BLaER1 treated with 17β-estradiol and CSF1 and Interleukin-3, amounts not matched to agents 10 nM and 100 nM (cell line): Measurements from ENCODE around the gene ADORA1.

Experiments
- H3K27ac ChIP-seq, 11 experiments: shearing (Covaris generic); formaldehyde crosslinking; 2 replicates each; pipeline ENCODE4 v1.8.1; 2022
- H3K27me3 ChIP-seq, 11 experiments: shearing (Covaris generic); formaldehyde crosslinking; 2 replicates each; pipeline ENCODE4 v1.8.1; 2022
- H3K36me3 ChIP-seq, 11 experiments: shearing (Covaris generic); formaldehyde crosslinking; 2 replicates each; pipeline ENCODE4 v1.8.1; 2022
- H3K4me1 ChIP-seq, 10 experiments: shearing (Covaris generic); formaldehyde crosslinking; 2 replicates each; pipeline ENCODE4 v1.8.1; 2022
- H3K4me2 ChIP-seq, 11 experiments: shearing (Covaris generic); formaldehyde crosslinking; 2 replicates each; pipeline ENCODE4 v1.8.1; 2022
- H3K4me3 ChIP-seq, 10 experiments: shearing (Covaris generic); formaldehyde crosslinking; 2 replicates each; pipeline ENCODE4 v1.8.1; 2022
- H3K9ac ChIP-seq, 11 experiments: shearing (Covaris generic); formaldehyde crosslinking; 2 replicates each; pipeline ENCODE4 v1.8.1; 2022
- H3K9me3 ChIP-seq, 11 experiments: shearing (Covaris generic); formaldehyde crosslinking; replicated peaks in 1 of 11; 2 replicates each; pipeline ENCODE4 v1.8.1; 2022
- H4K20me1 ChIP-seq, 11 experiments: shearing (Covaris generic); formaldehyde crosslinking; 2 replicates each; pipeline ENCODE4 v1.8.1; 2022
- Cebpa-rat ChIP-seq, 11 experiments: shearing (Covaris generic); IDR thresholded peaks; 2 replicates each; pipeline ENCODE4 v1.8.1; 2022

Gene ADORA1

GRCh38 chr1:203183828-203184227 lies 56.3 kb downstream of the ADORA1 start:
- H3K27me3 ChIP-seq, result peaks cover 0 to 6% (median 0%) of the 10 kb centered on the region in 11 experiments; a peak in 1 of 22 replicates
- no peak overlapping the region for H3K9ac ChIP-seq
- no peaks in the 10 kb centered on the region for H3K9me3 ChIP-seq
- no peak overlapping the region for H3K27ac ChIP-seq
- H3K36me3 ChIP-seq, result no peaks in the 10 kb centered on the region
- peaks cover 63 to 77% (median 69%) of the 10 kb centered on the region in 10 experiments for H3K4me1 ChIP-seq
- no peak overlapping the region for H3K4me2 ChIP-seq
- H4K20me1 ChIP-seq, result no peaks in the 10 kb centered on the region
- no peak overlapping the region for H3K4me3 ChIP-seq
- no peak for TF ChIP-seq Cebpa-rat (IDR thresholded peaks at IDR 0.05)

GRCh38 chr1:203184467-203184866 lies 56.9 kb downstream of the ADORA1 start:
- no peak for TF ChIP-seq Cebpa-rat (IDR thresholded peaks at IDR 0.05)
- Histone ChIP-seq H3K9me3 (no peaks in the 10 kb centered on the region), H3K4me2 (peak overlapping the region in 2 of 11 experiments; percentile 44 to 79; a peak in 3 of 22 replicates), H3K4me3 (no peak overlapping the region), H3K4me1 (peaks cover 57 to 73% (median 63%) of the 10 kb centered on the region in 10 experiments), H3K27me3 (peaks cover 0 to 4% (median 0%) of the 10 kb centered on the region in 11 experiments; a peak in 1 of 22 replicates), H4K20me1 (no peaks in the 10 kb centered on the region), H3K27ac (no peak overlapping the region), H3K9ac (no peak overlapping the region), H3K36me3 (no peaks in the 10 kb centered on the region)

DNA sequence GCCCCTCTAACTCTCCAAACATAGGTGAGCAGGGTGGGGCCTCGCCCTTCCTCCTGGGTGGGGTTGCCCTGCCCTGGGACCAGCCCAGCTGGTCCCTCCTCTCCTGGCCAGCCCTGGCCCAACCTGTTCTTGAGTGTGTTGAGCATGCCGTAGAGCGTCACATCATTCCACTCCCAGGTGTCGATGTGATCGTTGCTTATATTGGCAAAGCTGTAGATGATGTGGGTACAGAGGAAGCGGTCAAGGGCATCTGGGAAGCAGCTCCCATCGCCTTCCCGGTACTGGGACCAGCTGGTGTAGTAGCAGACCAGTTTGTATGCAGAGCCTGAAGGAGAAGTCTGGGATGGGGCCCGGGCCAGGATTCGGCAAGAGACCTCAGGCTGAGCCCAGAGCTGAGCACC lies 57.5 kb downstream of the ADORA1 start:
- H3K36me3 ChIP-seq, result no peaks in the 10 kb centered on the region
- H3K4me1 ChIP-seq, result peaks cover 52 to 74% (median 58%) of the 10 kb centered on the region in 10 experiments
- TF ChIP-seq Cebpa-rat (IDR thresholded peaks at IDR 0.05), result no peak
- peak overlapping the region in 9 of 11 experiments; percentile 21 to 86 (median 40); a peak in 11 of 22 replicates for H3K4me2 ChIP-seq
- H3K4me3 ChIP-seq, result no peak overlapping the region; a peak in 1 of 20 replicates
- H3K27ac ChIP-seq, result no peak overlapping the region
- no peaks in the 10 kb centered on the region for H3K27me3 ChIP-seq
- H3K9ac ChIP-seq, result no peak overlapping the region
- H4K20me1 ChIP-seq, result no peaks in the 10 kb centered on the region
- no peaks in the 10 kb centered on the region for H3K9me3 ChIP-seq

DNA sequence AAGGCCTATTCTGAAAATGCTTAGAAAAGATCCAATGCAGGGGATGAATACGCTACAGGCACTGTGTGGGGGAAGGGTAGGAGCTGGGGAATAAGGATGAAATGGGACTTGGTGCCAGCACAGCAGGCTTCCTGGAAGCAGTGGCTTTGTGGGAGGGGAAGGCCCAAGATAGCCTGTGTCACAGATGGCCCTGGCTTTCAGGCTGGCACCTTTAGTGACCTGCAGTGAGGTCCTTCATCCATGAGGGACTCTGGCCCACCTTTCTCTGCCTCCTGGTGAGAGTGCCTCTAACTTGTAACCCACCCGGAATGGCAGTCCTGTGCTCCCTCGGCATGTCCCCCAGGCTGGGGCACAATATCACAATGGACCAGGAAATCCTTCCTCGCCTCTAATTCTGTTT lies 58.1 kb downstream of the ADORA1 start:
- Histone ChIP-seq H4K20me1 (no peaks in the 10 kb centered on the region), H3K4me2 (peak overlapping the region in 9 of 11 experiments; percentile 21 to 86 (median 40); a peak in 14 of 22 replicates), H3K4me3 (no peak overlapping the region; a peak in 1 of 20 replicates), H3K9ac (no peak overlapping the region), H3K9me3 (no peaks in the 10 kb centered on the region), H3K36me3 (no peaks in the 10 kb centered on the region), H3K4me1 (peaks cover 46 to 75% (median 54%) of the 10 kb centered on the region in 10 experiments), H3K27ac (no peak overlapping the region), H3K27me3 (no peaks in the 10 kb centered on the region)
- TF ChIP-seq Cebpa-rat (IDR thresholded peaks at IDR 0.05), result no peak

DNA sequence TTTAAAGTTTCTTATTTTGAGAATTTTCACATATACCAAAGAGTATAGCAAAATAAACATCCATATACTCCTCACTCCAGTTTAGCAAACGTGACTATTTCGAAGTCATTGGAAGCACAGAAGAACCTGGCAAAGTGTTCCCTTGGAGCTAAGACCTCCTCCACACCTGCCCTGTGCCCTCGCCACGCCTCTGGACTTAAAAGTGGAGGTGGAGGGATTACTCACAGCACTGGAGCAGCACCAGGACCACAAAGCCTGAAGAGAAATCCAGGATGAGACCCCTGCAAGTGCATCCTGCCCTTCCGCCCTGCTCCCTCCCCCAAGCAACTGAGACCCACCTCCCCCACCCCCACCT lies 58.5 kb downstream of the ADORA1 start:
- Histone ChIP-seq H3K9ac (no peak overlapping the region), H3K4me1 (peaks cover 42 to 73% (median 50%) of the 10 kb centered on the region in 10 experiments), H4K20me1 (no peaks in the 10 kb centered on the region), H3K36me3 (no peaks in the 10 kb centered on the region), H3K9me3 (no peaks in the 10 kb centered on the region), H3K4me3 (no peak overlapping the region; a peak in 1 of 20 replicates), H3K27me3 (no peaks in the 10 kb centered on the region), H3K4me2 (peak overlapping the region in 7 of 11 experiments; percentile 21 to 86 (median 44); a peak in 10 of 22 replicates), H3K27ac (no peak overlapping the region)
- TF ChIP-seq Cebpa-rat (IDR thresholded peaks at IDR 0.05), result no peak

- Histone ChIP-seq H4K20me1 (no peaks in the 10 kb centered on the region), H3K27me3 (no peaks in the 10 kb centered on the region), H3K9ac (0 out of 22 replicates have a peak within 1 kb of the TSS, but pooled peaks of 1 of the 11 experiments have one; percentile 21), H3K27ac (no peak within 1 kb of the TSS), H3K4me1 (peaks cover 35 to 67% (median 44%) of the 10 kb centered on the region in 10 experiments), H3K4me2 (peak within 1 kb of the TSS; percentile 53 to 86 (median 71)), H3K4me3 (no peak within 1 kb of the TSS; a peak in 1 of 20 replicates), H3K9me3 (no peaks in the 10 kb centered on the region), H3K36me3 (no peaks in the 10 kb centered on the region)
- no peak for TF ChIP-seq Cebpa-rat (IDR thresholded peaks at IDR 0.05)
These were observed 59.1 kb downstream of the ADORA1 start, which contains the start of gene CHI3L1 for GRCh38 chr1:203186446-203187303. CHI3L1 (minus strand) TSS chr1:203186704; CDS start chr1:203186623, 81 bp downstream.

GRCh38 chr1:203187304-203187685 lies 59.8 kb downstream of the ADORA1 start:
- Histone ChIP-seq H3K27me3 (no peaks in the 10 kb centered on the region), H3K4me1 (peaks cover 29 to 61% (median 38%) of the 10 kb centered on the region in 10 experiments), H3K9me3 (no peaks in the 10 kb centered on the region), H3K27ac (no peak overlapping the region), H4K20me1 (no peaks in the 10 kb centered on the region), H3K4me3 (no peak overlapping the region), H3K4me2 (peak overlapping the region; percentile 53 to 86 (median 71)), H3K36me3 (no peaks in the 10 kb centered on the region), H3K9ac (no peak overlapping the region)
- no peak for TF ChIP-seq Cebpa-rat (IDR thresholded peaks at IDR 0.05)

DNA sequence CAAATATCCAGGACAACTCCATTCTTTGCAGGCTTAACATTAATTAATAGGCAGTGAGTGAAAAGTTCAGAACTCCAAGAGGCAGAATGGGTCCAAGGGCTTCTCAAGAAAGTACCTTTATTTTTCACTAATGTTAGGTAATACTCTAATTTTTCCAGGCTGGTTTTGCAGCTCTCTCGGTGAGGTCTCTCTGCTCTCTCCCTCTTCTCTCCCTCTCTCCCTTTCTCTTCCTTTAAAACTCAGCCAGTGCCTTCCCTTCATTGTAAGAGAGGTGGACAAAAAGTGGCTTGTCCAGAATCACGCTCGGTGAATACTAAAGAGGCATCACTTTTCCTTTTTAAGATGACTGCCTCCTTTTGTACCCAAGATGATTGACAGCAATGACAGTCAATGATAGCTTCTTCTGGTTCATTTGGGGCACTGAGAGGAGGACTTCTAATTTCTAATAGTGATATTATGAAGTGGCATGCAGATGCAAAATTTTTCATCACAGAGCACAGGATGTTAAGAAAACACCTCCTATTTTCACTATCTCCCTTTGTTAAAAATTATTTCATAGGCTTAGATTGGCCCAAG lies 60.3 kb downstream of the ADORA1 start:
- H3K27ac ChIP-seq, result no peak overlapping the region
- no peaks in the 10 kb centered on the region for H3K36me3 ChIP-seq
- H3K9ac ChIP-seq, result no peak overlapping the region
- no peak for TF ChIP-seq Cebpa-rat (IDR thresholded peaks at IDR 0.05)
- H3K27me3 ChIP-seq, result no peaks in the 10 kb centered on the region
- no peaks in the 10 kb centered on the region for H3K9me3 ChIP-seq
- H3K4me2 ChIP-seq, result peak overlapping the region in 10 of 11 experiments; percentile 53 to 86 (median 71); a peak in 16 of 22 replicates
- H3K4me1 ChIP-seq, result peaks cover 24 to 56% (median 33%) of the 10 kb centered on the region in 10 experiments
- H3K4me3 ChIP-seq, result no peak overlapping the region
- no peaks in the 10 kb centered on the region for H4K20me1 ChIP-seq

DNA sequence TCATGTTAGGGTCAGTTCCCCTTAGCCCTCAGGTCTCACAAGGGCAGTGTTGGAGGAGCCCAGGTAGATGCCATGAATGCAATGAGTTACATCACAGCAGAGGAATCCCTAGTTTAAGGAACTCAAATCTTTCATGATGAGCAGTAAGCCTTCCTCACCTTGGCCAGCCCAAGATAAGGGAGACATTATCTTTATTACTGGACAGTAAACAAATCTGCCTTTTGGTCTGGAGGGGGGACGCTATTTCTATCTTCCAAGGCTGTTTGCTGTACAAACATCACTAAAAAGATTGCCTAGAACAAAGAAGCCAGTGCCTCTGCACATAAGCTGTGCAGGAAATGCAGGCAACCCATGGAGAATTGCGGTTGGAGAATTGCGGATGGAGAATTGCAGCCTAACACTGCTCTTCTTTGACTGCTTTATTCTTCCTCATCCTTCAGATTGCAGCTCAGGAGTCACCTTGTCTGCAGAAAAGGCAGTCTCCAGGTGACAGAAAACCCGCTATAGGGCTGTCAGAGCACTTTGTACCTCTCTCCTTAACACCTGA lies 61.2 kb downstream of the ADORA1 start:
- no peak for TF ChIP-seq Cebpa-rat (IDR thresholded peaks at IDR 0.05)
- H4K20me1 ChIP-seq, result no peaks in the 10 kb centered on the region
- H3K9ac ChIP-seq, result no peak overlapping the region
- no peak overlapping the region for H3K27ac ChIP-seq
- H3K4me1 ChIP-seq, result peaks cover 24 to 55% (median 33%) of the 10 kb centered on the region in 10 experiments
- no peaks in the 10 kb centered on the region for H3K9me3 ChIP-seq
- no peaks in the 10 kb centered on the region for H3K36me3 ChIP-seq
- peak overlapping the region in 1 of 11 experiments; percentile 79; a peak in 1 of 22 replicates for H3K4me2 ChIP-seq
- no peak overlapping the region for H3K4me3 ChIP-seq
- H3K27me3 ChIP-seq, result no peaks in the 10 kb centered on the region
